Fibroblast of mammary gland (primary cell): ENCODE data around the gene PMF1.

Experiments
- DNase-seq: peaks from one replicate; pipeline ENCODE4 v3.0.0-alpha.2; 2010; ENCODE audit warnings: low read depth
- H3K4me3 ChIP-seq: 2 replicates; pipeline ENCODE4 v1.5.1; 2011; ENCODE audit warnings: low read depth, mild to moderate bottlenecking, low read length, moderate library complexity; ENCODE audit not compliant: control insufficient read depth
- TF ChIP-seq, protein P1 (sequence below): conservative IDR thresholded peaks from 2 replicates; pipeline ENCODE4 v1.5.1; 2011; ENCODE audit warnings: low read depth, low read length, inconsistent platforms; ENCODE audit not compliant: control insufficient read depth, insufficient read depth

Gene PMF1

GRCh38 chr1:156246241-156246780, 33.5 kb downstream of the PMF1 start:
- H3K4me3 ChIP-seq, result no peak overlapping the region
- TF ChIP-seq, protein P1, sequence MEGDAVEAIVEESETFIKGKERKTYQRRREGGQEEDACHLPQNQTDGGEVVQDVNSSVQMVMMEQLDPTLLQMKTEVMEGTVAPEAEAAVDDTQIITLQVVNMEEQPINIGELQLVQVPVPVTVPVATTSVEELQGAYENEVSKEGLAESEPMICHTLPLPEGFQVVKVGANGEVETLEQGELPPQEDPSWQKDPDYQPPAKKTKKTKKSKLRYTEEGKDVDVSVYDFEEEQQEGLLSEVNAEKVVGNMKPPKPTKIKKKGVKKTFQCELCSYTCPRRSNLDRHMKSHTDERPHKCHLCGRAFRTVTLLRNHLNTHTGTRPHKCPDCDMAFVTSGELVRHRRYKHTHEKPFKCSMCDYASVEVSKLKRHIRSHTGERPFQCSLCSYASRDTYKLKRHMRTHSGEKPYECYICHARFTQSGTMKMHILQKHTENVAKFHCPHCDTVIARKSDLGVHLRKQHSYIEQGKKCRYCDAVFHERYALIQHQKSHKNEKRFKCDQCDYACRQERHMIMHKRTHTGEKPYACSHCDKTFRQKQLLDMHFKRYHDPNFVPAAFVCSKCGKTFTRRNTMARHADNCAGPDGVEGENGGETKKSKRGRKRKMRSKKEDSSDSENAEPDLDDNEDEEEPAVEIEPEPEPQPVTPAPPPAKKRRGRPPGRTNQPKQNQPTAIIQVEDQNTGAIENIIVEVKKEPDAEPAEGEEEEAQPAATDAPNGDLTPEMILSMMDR, result no peak
- DNase-seq, result no peak

DNA sequence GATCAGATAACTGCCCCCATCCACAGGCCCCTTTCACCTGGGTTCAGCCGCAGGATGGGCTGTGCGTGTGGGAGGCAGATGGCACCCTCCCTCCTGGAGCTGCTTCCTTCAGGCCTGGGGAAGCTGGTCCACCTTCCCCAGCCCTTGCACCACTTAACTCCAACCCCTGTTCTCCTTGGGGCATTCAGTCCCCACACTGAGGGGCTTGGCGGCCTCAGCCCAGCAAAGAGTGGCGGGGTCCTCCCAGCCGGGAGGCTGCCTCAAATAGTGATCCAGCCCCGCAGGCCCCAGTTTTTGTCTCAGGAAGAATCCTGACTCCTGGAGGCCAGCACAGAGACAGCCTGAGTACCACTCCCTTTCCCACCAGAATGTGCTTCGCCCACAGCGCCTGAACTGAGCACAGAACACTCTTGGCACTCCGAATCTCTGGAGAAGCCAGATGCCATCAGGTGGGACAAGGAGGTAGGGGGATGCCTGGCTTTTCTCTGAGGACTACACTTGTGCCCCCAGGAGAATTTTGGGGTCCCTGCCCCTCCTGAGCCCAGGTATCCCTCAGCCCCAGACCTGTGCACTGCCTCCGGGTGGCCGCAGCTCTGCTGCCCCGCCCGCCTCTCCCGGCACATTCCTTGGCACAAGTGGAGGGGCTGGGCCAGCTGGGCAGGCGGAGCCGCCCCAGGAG, 34.1 kb downstream of the PMF1 start:
- H3K4me3 ChIP-seq, result no peak overlapping the region
- TF ChIP-seq, protein P1, result no peak
- no peak for DNase-seq

GRCh38 chr1:156247460-156248322, 34.9 kb downstream of the PMF1 start, which contains the start of gene PAQR6:
TSS of gene PAQR6 (minus strand) at chr1:156248056. CDS start at chr1:156246731, 1,325 bp downstream.
- TF ChIP-seq, protein P1, result no peak
- H3K4me3 ChIP-seq, result no peak within 1 kb of the TSS
- no peak for DNase-seq

DNA sequence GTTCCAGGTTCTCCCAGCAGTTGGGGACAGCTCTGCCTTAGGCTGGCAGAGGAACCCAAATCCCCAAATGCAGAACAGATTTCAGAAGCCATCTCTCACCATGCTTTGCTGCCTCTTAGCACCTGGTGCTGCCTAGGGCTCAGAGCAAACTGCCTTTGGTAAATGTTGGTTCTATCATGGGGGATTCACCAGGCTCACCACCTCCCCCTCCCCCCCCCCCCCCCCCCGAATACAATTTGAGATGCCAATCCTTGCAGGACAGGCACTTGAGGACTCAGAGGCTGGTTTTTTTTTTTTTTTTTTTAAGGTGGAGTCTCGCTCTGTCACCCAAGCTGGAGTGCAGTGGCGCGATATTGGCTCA, 35.5 kb downstream of the PMF1 start:
- TF ChIP-seq, protein P1, result no peak
- no peak overlapping the region for H3K4me3 ChIP-seq
- DNase-seq, result no peak

DNA sequence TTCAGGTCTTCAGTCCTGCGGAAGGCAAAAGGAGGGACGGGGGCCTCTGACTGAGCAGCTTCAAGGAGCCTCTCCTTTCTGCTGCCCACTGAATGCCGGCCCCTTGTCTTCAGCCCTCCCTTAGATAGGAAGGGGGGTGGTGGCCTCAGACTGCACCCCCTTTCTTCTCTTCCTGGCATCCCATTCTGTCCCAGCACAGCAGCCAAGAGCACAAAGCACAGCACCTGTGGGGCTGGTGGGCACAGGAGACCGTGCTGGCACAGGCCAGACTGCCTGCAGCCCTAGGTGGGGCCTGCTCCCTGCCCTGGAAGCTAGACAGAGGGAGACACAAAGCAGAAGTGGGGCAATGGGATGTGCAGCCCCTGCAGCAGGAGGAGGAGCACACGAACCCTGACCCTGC, 36.8 kb downstream of the PMF1 start:
- no peak overlapping the region for H3K4me3 ChIP-seq
- DNase-seq, result no peak
- TF ChIP-seq, protein P1, result no peak

GRCh38 chr1:156251527-156251926, 38.7 kb downstream of the PMF1 start:
- DNase-seq, result no peak

More at GRCh38 chr1:156251527-156251926, 38.7 kb downstream of the PMF1 start:
- TF ChIP-seq, protein P1, result no peak
- no peak overlapping the region for H3K4me3 ChIP-seq
